Motor neuron (in vitro differentiated cells): ENCODE data around the gene CREG2. TPM values are rescaled to one million over a fixed set of nuclear protein-coding genes. Genes with fewer than 3 reads are reported as not detected.

ENCODE experiments used
- ATAC-seq, 8 experiments: fragments of 200-7000 bp; cut with Tn5 transposase; replicated peaks in 6 of 8; 2 replicates each; pipeline ENCODE4 v1.8.0; 2021; ENCODE audit warnings: mild to moderate bottlenecking in 8 of 8, moderate library complexity in 8 of 8
- H3K27ac ChIP-seq, 2 donors: fragments of 250-450 bp; sonication (Bioruptor Pico); 2 replicates each; pipeline ENCODE4 v1.9.0; 2021; ENCODE audit warnings: antibody characterized with exemption in 2 of 2, mild to moderate bottlenecking in 2 of 2, moderate library complexity in 1 of 2
- H3K4me1 ChIP-seq, 2 donors: fragments of 250-450 bp; sonication (Bioruptor Pico); replicated peaks in 1 of 2; 2 replicates each; pipeline ENCODE4 v1.6.1; 2021; ENCODE audit warnings: antibody characterized with exemption in 2 of 2, mild to moderate bottlenecking in 2 of 2, moderate library complexity in 1 of 2
- H3K4me3 ChIP-seq, 5 donors: fragments of 250-450 bp; sonication (Bioruptor Pico); 2 replicates each; pipeline ENCODE4 v1.9.0; 2021; ENCODE audit warnings: antibody characterized with exemption in 5 of 5, mild to moderate bottlenecking in 5 of 5, moderate library complexity in 4 of 5
- WGBS, 10 experiments: fragments of 450-650 bp; shearing (Covaris generic); methylation state at CpG; one replicate each; pipeline ENCODE4 v1.0.0; 2022; 5-methylcytosine and 5-hydroxymethylcytosine counted together
- in situ Hi-C, 9 experiments: fragments of 400-800 bp; cut with MboI; loops; one replicate each; pipeline ENCODE4 v1.15.0; 2021; ENCODE audit warnings: low sequenced_read_pairs in 9 of 9, low pct_unique_long_range_greater_than_20kb in 2 of 9; ENCODE audit not compliant: unreplicated experiment in 9 of 9
- total RNA-seq, 8 experiments: library from RNA; unstranded; fragments of 300-600 nt; gene quantifications; 2 replicates each; pipeline versions ENCODE4 v1.2.3 to v1.2.4, GENCODE V29; 2022

The CREG2 gene
- total RNA-seq, 8 experiments from 2014 or later, result 0.05 to 14.9 (median 6.8) TPM; not detected in 1

- Histone ChIP-seq H3K4me3 (peak overlapping the region; percentile 55 to 95 (median 82)), H3K27ac (peak overlapping the region; percentile 22 to 66), H3K4me1 (peaks cover 18 to 20% of the 10 kb centered on the region in 2 donors)
- in situ Hi-C loops, result no loop called here
- WGBS, 10 experiments, result 0 to 17% (median 0%) methylated on average over 1 to 22 of the region's 57 CpGs; no CpG with 5 or more reads in 5 of the 10 experiments
- ATAC-seq, result peak in 2 of 8 experiments; percentile 11 to 31
Measured at GRCh38 chr2:101307950-101308431, 79.3 kb downstream of the CREG2 start.

- no peak for ATAC-seq
- 0 to 34% (median 21%) methylated on average over 1 to 9 of the region's 9 CpGs; no CpG with 5 or more reads in 2 of the 10 experiments for WGBS, 10 experiments
- Histone ChIP-seq H3K27ac (no peak overlapping the region), H3K4me3 (peak overlapping the region; percentile 55 to 95 (median 82)), H3K4me1 (peaks cover 18 to 20% of the 10 kb centered on the region in 2 donors)
- in situ Hi-C loops, result no loop called here
Measured at GRCh38 chr2:101307503-101307902, 79.8 kb downstream of the CREG2 start.

GRCh38 chr2:101306410-101306809 is 80.9 kb downstream of the CREG2 start:
- peaks cover 18 to 20% of the 10 kb centered on the region in 2 donors for H3K4me1 ChIP-seq
- 7 to 80% (median 23%) methylated on average over 1 to 7 of the region's 7 CpGs; no CpG with 5 or more reads in 3 of the 10 experiments for WGBS, 10 experiments
- H3K4me3 ChIP-seq, result peak overlapping the region in 4 of 5 donors; percentile 77 to 95 (median 82)
- in situ Hi-C loops, result no loop called here
- H3K27ac ChIP-seq, result no peak overlapping the region
- peak in 2 of 8 experiments; percentile 0 to 1 for ATAC-seq

- Histone ChIP-seq H3K4me3 (no peak overlapping the region), H3K4me1 (peaks cover 18 to 20% of the 10 kb centered on the region in 2 donors), H3K27ac (no peak overlapping the region)
- WGBS, 10 experiments, result 0 to 100% (median 93%) methylated on average over 1 to 3 of the region's 7 CpGs; no CpG with 5 or more reads in 2 of the 10 experiments
- peak in 3 of 8 experiments; percentile 9 to 26 (median 12) for ATAC-seq
- in situ Hi-C loops, result no loop called here
Measured at GRCh38 chr2:101305492-101306078, 81.7 kb downstream of the CREG2 start.

- H3K4me1 ChIP-seq, result peaks cover 18 to 20% of the 10 kb centered on the region in 2 donors
- H3K27ac ChIP-seq, result no peak overlapping the region
- no peak overlapping the region for H3K4me3 ChIP-seq
- 80 to 100% (median 93%) methylated on average over 1 to 4 of the region's 4 CpGs; no CpG with 5 or more reads in 3 of the 10 experiments for WGBS, 10 experiments
- in situ Hi-C loops, result no loop called here
- no peak for ATAC-seq
Measured at GRCh38 chr2:101305035-101305434, 82.3 kb downstream of the CREG2 start.

- no peak overlapping the region for H3K4me3 ChIP-seq
- peaks cover 18 to 20% of the 10 kb centered on the region in 2 donors for H3K4me1 ChIP-seq
- no peak for ATAC-seq
- in situ Hi-C loops, result no loop called here
- WGBS, 10 experiments, result 100% methylated on average over 1 of the region's 1 CpG; no CpG with 5 or more reads in 3 of the 10 experiments
- no peak overlapping the region for H3K27ac ChIP-seq
Measured at GRCh38 chr2:101303688-101304087, 83.6 kb downstream of the CREG2 start.

- in situ Hi-C loops, result no loop called here
- H3K4me1 ChIP-seq, result peaks cover 14% of the 10 kb centered on the region in 2 donors
- H3K4me3 ChIP-seq, result no peak overlapping the region
- no peak for ATAC-seq
- no peak overlapping the region for H3K27ac ChIP-seq
- WGBS, 10 experiments, result 20 to 100% (median 82%) methylated on average over 1 to 4 of the region's 4 CpGs; no CpG with 5 or more reads in 2 of the 10 experiments
Measured at GRCh38 chr2:101302016-101302415, 85.3 kb downstream of the CREG2 start.

- Histone ChIP-seq H3K4me3 (no peak overlapping the region), H3K4me1 (peaks cover 2 to 3% of the 10 kb centered on the region in 2 donors), H3K27ac (no peak overlapping the region)
- no peak for ATAC-seq
- in situ Hi-C loops, result no loop called here
- WGBS, 10 experiments, result 45 to 95% (median 80%) methylated on average over 1 to 7 of the region's 7 CpGs
Measured at GRCh38 chr2:101300836-101301235, 86.5 kb downstream of the CREG2 start.

- Histone ChIP-seq H3K4me3 (no peak overlapping the region), H3K27ac (no peak overlapping the region), H3K4me1 (no peaks in the 10 kb centered on the region)
- in situ Hi-C loops, result no loop called here
- ATAC-seq, result no peak
- 100% methylated on average over 1 of the region's 1 CpG; no CpG with 5 or more reads in 5 of the 10 experiments for WGBS, 10 experiments
Measured at GRCh38 chr2:101300164-101300563, 87.1 kb downstream of the CREG2 start.

- H3K4me1 ChIP-seq, result peaks cover 0 to under 1% of the 10 kb centered on the region in 2 donors
- H3K4me3 ChIP-seq, result no peak overlapping the region
- no peak overlapping the region for H3K27ac ChIP-seq
- 50 to 100% (median 85%) methylated on average over 2 to 6 of the region's 6 CpGs; no CpG with 5 or more reads in 1 of the 10 experiments for WGBS, 10 experiments
- no peak for ATAC-seq
- in situ Hi-C loops, result no loop called here
Measured at GRCh38 chr2:101299604-101300003, 87.7 kb downstream of the CREG2 start.

GRCh38 chr2:101297383-101297782 is 89.9 kb downstream of the CREG2 start:
- no peak overlapping the region for H3K27ac ChIP-seq
- H3K4me1 ChIP-seq, result peaks cover 0 to 6% of the 10 kb centered on the region in 2 donors
- H3K4me3 ChIP-seq, result no peak overlapping the region
- in situ Hi-C loops, result no loop called here
- WGBS, 10 experiments, result 80 to 100% (median 100%) methylated on average over 1 to 2 of the region's 2 CpGs; no CpG with 5 or more reads in 2 of the 10 experiments
- no peak for ATAC-seq

- 5 to 100% (median 93%) methylated on average over 4 to 5 of the region's 5 CpGs for WGBS, 10 experiments
- in situ Hi-C loops, result no loop called here
- peak in 3 of 8 experiments; percentile 29 to 89 (median 70) for ATAC-seq
- Histone ChIP-seq H3K4me1 (peaks cover 0 to 6% of the 10 kb centered on the region in 2 donors), H3K4me3 (no peak overlapping the region), H3K27ac (no peak overlapping the region)
Measured at GRCh38 chr2:101296371-101296770, 90.9 kb downstream of the CREG2 start.

GRCh38 chr2:101295895-101296294 is 91.4 kb downstream of the CREG2 start:
- peaks cover 0 to 6% of the 10 kb centered on the region in 2 donors for H3K4me1 ChIP-seq
- ATAC-seq, result peak in 2 of 8 experiments; percentile 62 to 80
- no peak overlapping the region for H3K27ac ChIP-seq
- WGBS, 10 experiments, result 14 to 100% (median 88%) methylated on average over 1 to 2 of the region's 2 CpGs; no CpG with 5 or more reads in 1 of the 10 experiments
- H3K4me3 ChIP-seq, result no peak overlapping the region
- in situ Hi-C loops, result no loop called here
